Measurements from ENCODE around the gene TSPAN2. TPM values are rescaled to one million over a fixed set of nuclear protein-coding genes. Genes with fewer than 3 reads are reported as not detected.

Gene TSPAN2
- total and polyA plus RNA-seq, 8 donors, result 1.6 to 10.2 (median 2.6) TPM

DNA sequence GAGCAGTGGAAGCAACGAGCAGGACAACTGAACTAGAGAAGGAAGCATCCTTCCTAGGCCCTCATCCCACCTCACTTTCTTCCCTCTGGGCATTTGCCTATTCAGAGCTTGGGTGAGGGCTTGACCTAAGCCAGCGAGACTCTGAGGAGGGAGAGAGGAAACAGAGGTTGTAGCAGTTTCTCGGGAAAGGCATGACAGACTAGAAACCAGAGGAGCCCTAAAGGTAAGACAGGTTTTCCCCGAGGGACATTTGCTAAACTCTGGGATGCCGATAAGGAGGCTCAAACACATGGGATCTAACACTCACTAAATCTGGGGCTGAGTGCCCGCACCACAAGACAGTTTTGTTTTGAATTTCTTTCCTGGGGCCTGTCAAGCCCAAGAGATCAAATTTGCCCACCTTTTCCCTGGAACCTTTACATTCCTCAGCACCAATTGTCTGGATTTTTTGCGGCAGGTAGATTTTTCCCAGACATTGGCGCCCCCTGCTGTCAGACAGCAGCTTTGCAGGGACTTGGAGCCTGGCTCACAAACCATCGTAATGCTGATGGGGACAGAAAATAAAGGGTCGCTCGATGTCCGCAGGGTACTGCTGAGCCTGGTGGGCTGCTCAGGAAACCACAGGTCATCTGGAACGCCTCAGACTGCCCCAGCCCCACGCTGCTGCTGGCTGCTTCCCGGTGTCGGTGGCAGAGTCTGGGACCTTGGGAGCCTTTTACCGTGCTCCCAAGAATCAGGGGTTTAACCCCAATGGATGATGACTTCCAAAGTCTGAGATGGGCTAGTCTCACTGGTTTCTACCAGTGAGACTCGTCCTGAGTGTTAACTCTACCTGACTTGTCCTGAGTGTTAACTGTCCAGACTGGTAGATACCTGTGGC is 23.4 kb upstream of the TSPAN2 start:
- Histone ChIP-seq H3K4me1 (no peaks in the 10 kb centered on the region), H3K27me3 (no peaks in the 10 kb centered on the region), H3K9me3 (no peaks in the 10 kb centered on the region), H3K36me3 (no peaks in the 10 kb centered on the region), H3K27ac (no peak overlapping the region), H3K4me3 (no peak overlapping the region)
- ATAC-seq (peak in 3 of 4 donors; percentile 58 to 80 (median 70)), DNase-seq (peak in 4 of 6 donors; percentile 22 to 75 (median 47)), FAIRE-seq (no peak)
- 19 to 24% methylated on average over 18 of the region's 18 CpGs for WGBS, 2 donors
- TF ChIP-seq, protein P1, sequence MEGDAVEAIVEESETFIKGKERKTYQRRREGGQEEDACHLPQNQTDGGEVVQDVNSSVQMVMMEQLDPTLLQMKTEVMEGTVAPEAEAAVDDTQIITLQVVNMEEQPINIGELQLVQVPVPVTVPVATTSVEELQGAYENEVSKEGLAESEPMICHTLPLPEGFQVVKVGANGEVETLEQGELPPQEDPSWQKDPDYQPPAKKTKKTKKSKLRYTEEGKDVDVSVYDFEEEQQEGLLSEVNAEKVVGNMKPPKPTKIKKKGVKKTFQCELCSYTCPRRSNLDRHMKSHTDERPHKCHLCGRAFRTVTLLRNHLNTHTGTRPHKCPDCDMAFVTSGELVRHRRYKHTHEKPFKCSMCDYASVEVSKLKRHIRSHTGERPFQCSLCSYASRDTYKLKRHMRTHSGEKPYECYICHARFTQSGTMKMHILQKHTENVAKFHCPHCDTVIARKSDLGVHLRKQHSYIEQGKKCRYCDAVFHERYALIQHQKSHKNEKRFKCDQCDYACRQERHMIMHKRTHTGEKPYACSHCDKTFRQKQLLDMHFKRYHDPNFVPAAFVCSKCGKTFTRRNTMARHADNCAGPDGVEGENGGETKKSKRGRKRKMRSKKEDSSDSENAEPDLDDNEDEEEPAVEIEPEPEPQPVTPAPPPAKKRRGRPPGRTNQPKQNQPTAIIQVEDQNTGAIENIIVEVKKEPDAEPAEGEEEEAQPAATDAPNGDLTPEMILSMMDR (IDR thresholded peaks at IDR 0.05), result peak; percentile 82 to 93 (median 92)
- intact Hi-C loops (cut with DNase I), result loop anchor here in 1 of 3 donors (10.0 kb wide), 1 partner anchor 138 kb away; no protein-coding TSS in a partner anchor

DNA sequence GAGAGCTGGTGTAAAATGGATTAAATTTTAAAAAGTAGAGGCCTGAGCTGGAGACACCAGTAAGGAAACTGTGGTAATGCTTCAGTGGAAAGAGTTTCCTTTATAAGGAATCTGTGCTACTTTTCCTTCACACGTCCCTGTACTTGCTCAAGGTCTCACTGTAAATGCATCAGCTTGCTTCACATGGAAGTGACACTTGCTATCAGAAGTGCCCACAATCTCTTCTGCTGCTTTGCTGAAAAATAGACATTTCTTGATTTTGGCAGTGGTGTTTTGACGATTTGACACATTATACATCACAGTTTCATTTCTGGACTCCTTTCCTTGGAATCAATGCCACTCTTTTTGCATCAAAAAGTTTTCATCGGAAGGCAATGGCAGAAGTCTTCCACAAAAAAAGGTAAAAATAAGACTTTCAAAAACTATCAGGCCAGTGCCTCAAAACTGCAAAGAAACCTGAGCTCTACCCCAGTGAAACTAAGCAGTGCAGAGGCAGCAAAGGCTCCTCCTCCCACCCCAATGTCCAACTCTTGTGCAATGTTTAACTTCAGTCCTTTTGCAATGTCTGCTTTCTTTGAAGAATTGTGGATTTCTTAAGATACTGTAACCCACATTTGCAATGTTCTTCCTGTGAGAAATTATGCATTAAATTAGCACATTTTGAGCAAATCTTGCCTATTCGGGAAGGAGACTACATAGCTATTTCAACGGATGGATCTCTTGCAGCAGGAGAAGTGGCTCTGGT is 18.4 kb upstream of the TSPAN2 start:
- Histone ChIP-seq H3K4me3 (no peak overlapping the region), H3K27me3 (no peaks in the 10 kb centered on the region), H3K4me1 (no peaks in the 10 kb centered on the region), H3K27ac (no peak overlapping the region), H3K36me3 (no peaks in the 10 kb centered on the region), H3K9me3 (no peaks in the 10 kb centered on the region)
- 62 to 73% methylated on average over 5 of the region's 5 CpGs for WGBS, 2 donors
- peak in 2 of 4 donors; percentile 54 to 66 for ATAC-seq
- FAIRE-seq, result no peak
- intact Hi-C loops (cut with DNase I), result loop anchor here in 1 of 3 donors (5.0 kb wide), 1 partner anchor 130 kb away; no protein-coding TSS in a partner anchor
- TF ChIP-seq, protein P1 (IDR thresholded peaks at IDR 0.05), result no peak
- no peak for DNase-seq

DNA sequence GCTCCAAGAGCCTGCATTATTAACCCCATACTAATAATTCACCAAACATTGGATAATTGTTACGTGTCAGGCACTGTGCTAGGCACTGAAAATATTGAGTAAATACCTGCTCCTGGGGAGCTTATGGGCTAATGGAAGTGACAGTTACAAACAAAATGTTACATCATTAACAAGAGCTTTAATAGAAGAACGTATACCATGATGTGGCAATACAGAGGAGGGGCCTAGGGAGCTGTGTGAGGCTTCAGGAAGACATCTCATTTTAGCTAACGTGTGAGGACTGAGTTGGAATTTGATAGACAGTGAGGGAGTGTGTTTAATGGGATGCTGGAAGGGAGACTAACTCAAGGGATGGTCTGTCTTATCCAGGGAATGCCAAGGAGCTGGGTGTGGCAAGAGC is 16.5 kb upstream of the TSPAN2 start:
- 62 to 71% methylated on average over 3 of the region's 3 CpGs for WGBS, 2 donors
- DNase-seq, result no peak
- ATAC-seq, result no peak
- TF ChIP-seq, protein P1 (IDR thresholded peaks at IDR 0.05), result no peak
- Histone ChIP-seq H3K4me3 (no peak overlapping the region), H3K36me3 (no peaks in the 10 kb centered on the region), H3K4me1 (no peaks in the 10 kb centered on the region), H3K27me3 (no peaks in the 10 kb centered on the region), H3K27ac (no peak overlapping the region), H3K9me3 (no peaks in the 10 kb centered on the region)
- intact Hi-C loops (cut with DNase I), result loop anchor here in 1 of 3 donors (5.0 kb wide), 1 partner anchor 129 kb away; no protein-coding TSS in a partner anchor
- FAIRE-seq, result no peak

DNA sequence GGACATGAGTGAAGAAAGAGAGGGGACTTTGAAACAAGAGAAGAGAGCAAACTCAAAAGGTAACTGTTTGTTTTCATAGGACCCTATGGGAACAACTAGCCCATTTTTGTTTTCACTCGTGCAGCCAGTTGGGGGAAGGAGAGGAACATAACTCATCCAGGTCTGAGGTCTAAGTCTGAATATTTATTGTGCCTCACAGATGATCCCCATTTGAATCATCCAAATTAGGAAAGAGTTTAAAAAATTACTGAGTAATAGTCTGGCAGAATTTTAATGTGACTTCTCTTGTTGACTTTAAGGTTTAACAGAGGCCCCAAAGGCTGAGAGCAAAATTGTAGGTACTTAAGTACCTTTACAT is 10.4 kb upstream of the TSPAN2 start:
- peak in 1 of 4 donors; percentile 51 for ATAC-seq
- H3K27ac ChIP-seq, result peak overlapping the region in 2 of 4 donors; percentile 40 to 62
- intact Hi-C loops (cut with DNase I), result no loop called here

More for the DNA sequence above, 10.4 kb upstream of the TSPAN2 start:
- TF ChIP-seq, protein P1 (IDR thresholded peaks at IDR 0.05), result no peak
- Histone ChIP-seq H3K36me3 (no peaks in the 10 kb centered on the region), H3K27me3 (no peaks in the 10 kb centered on the region), H3K9me3 (no peaks in the 10 kb centered on the region), H3K4me3 (peak overlapping the region in 1 of 4 donors; percentile 9), H3K4me1 (no peaks in the 10 kb centered on the region)
- WGBS, 2 donors, result 44 to 47% methylated on average over 1 of the region's 1 CpG
- no peak for FAIRE-seq
- DNase-seq, result no peak
